Measurements from ENCODE around the gene B3GNT8.
"Not testable (repeated sequence)": the region's sequence is repeated elsewhere in the genome, so short reads cannot be mapped to it uniquely, and the experiment has no call there.

B3GNT8 gene

DNA sequence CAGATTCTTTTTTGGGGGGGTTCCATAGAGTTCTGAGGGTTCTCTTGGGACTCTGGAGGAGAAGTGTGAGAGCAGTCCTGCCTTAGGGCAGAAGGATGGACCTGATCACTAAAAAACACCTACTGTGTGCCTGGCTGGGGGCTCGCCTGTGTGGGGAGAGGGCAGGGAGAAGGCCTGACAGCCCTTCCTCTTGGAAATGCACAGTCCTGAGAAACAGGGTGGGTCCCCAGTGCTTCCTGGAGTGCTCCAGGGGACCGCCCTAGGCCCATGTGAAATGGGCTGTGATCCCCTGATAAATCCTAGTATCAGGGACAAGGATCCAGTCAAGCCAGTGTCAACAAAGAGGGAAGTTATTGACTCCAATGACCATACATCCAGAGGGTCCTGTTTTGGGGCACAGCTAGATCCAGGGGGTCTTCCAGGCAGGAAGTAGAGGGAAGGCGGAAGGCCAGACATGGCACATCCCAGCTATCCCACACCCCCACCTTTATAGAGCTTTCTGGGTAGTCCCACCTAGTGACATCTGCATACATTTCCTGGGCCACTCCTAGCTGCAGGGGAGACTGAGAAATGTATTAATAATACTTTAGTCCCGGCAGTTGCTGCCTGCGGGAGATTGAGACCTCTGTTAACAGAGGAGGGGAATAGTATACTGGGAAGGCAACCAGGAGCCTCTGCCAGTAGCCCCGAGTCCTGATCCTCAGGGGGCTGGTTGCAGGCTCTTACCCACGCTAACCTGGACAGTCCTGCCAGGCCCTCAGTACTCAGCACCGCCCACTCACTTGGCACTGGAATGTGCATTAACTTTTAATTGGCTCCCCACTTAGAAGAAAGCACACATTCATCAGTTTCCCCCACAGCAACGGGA is 15.8 kb downstream of the B3GNT8 start:
- H3K27ac Mint-ChIP-seq = no peak overlapping the region
- peaks cover 36% of the 10 kb centered on the region for H3K36me3 Mint-ChIP-seq
- ATAC-seq = no peak
- H3K27me3 Mint-ChIP-seq = no peaks in the 10 kb centered on the region
- no peak overlapping the region for H3K4me3 Mint-ChIP-seq
- H3K9me3 Mint-ChIP-seq = no peaks in the 10 kb centered on the region
- H3K4me1 Mint-ChIP-seq = peaks cover 14% of the 10 kb centered on the region

DNA sequence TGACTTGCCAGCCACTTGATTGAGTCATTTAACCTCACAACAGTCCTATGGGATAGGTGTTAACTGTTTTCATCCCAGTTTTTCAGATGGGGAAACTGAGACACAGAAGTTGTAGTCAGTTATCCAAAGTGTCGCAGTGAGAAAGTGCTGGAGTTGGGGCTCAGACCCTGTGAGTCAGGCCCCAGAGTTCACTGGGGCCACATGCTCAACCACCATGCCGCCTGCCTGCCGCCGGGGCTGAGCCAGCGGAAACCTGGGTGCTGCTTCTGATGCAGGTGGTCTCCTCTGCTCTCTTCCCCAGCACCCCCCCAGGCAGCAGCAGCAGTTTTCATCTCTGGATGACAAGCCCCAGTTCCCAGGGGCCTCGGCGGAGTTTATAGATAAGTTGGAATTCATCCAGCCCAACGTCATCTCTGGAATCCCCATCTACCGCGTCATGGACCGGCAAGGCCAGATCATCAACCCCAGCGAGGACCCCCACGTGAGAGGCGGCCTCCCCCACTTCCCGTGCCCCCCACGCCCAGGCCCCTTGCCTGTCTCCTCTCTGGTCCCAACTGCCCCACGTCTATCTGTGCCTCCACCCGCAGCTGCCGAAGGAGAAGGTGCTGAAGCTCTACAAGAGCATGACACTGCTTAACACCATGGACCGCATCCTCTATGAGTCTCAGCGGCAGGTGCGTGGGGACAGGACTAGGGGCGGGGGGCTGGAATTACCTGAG is 16.7 kb downstream of the B3GNT8 start:
- Mint-ChIP-seq H3K4me1 (peaks cover 14% of the 10 kb centered on the region), H3K36me3 (peaks cover 33% of the 10 kb centered on the region), H3K27me3 (no peaks in the 10 kb centered on the region), H3K4me3 (no peak overlapping the region), H3K9me3 (no peaks in the 10 kb centered on the region), H3K27ac (no peak overlapping the region)
- no peak for ATAC-seq

DNA sequence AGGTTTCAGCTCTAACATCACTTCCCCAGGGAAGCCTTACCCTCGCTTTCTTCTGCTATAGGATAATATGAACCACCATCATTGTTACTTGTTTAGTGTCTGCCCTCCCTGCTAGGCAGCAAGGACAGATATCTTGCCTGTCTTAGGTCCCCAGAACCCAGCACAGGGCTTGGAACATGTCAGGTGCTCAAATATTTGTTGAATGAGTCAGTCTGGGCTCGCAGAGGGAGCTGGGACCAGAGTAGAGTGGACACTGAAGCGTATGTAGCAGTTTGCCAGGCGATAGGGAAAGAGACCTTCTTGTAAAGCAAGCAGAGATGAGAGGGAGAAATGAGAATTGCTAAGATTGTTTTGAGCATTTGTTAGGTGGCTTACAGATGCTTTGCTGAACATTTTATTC is 17.9 kb downstream of the B3GNT8 start:
- ATAC-seq = no peak
- H3K27ac Mint-ChIP-seq = no peak overlapping the region
- H3K36me3 Mint-ChIP-seq = peaks cover 28% of the 10 kb centered on the region
- peaks cover 19% of the 10 kb centered on the region for H3K4me1 Mint-ChIP-seq
- H3K9me3 Mint-ChIP-seq = no peaks in the 10 kb centered on the region
- H3K4me3 Mint-ChIP-seq = no peak overlapping the region
- no peaks in the 10 kb centered on the region for H3K27me3 Mint-ChIP-seq

DNA sequence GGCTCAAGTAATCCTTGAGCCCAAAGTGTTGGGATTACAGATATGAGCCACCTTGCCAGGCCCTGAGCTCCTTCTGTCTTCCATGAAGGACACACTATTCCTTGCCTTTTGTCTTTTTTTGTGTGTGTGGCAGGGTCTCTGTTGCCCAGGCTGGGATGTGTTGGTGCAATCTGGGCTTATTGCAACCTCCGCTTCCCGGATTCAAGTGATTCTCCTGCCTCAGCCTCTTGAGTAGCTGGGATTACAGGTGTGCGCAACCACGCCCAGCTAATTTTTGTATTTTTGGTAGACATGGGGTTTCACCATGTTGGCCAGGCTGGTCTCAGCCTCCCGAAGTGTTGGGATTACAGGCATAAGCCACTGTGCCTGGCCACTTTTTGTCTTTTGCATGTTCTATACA is 18.3 kb downstream of the B3GNT8 start:
- H3K27me3 Mint-ChIP-seq, H3K9me3 Mint-ChIP-seq, ATAC-seq, H3K4me3 Mint-ChIP-seq, H3K27ac Mint-ChIP-seq: not testable (repeated sequence)
- H3K4me1 Mint-ChIP-seq = peaks cover 20% of the 10 kb centered on the region
- H3K36me3 Mint-ChIP-seq = peaks cover 23% of the 10 kb centered on the region

DNA sequence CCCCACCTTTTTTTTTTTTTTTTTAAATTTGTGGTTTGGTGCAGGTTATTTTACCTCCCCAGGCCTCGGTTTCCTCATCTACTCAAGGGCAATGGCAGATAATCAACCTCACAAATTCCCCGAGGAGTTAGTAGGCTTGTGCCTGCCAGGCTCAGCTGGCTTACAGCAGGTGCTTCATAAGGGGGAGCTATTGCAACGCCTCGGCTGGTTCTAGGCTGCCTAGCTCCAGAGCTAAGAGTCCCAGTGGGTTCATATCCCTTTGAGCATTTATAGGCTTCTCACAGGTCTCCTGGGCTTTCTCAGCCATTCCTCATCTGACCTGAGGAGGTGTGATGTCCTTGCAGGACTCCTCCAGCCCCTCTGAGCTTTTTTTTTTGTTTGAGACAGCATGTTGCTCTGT is 18.9 kb downstream of the B3GNT8 start:
- Mint-ChIP-seq H3K4me1 (peaks cover 21% of the 10 kb centered on the region), H3K4me3 (no peak overlapping the region), H3K9me3 (no peaks in the 10 kb centered on the region), H3K27me3 (no peaks in the 10 kb centered on the region), H3K36me3 (peaks cover 17% of the 10 kb centered on the region), H3K27ac (no peak overlapping the region)
- no peak for ATAC-seq

DNA sequence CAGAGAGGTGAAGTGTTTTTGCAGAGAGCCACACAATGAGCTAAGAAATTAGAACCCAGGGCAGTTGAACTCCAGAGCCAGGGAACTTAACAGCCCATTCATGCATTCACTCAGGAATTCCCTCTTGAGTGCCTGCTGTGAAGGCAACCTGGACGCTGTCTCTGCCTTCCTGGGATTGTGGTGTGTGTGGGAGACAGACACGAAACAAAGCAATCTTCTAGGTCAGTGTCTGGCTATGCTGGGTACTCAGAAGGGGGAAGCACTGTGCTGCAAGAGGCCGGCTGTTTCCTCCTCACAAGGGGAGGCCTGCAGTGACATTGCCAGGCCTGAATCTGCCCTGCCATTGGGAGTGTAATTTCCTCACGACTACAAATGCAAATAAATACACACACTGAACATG is 19.9 kb downstream of the B3GNT8 start:
- Mint-ChIP-seq H3K9me3 (no peaks in the 10 kb centered on the region), H3K27ac (no peak overlapping the region), H3K27me3 (no peaks in the 10 kb centered on the region), H3K4me1 (peaks cover 26% of the 10 kb centered on the region), H3K36me3 (peaks cover 15% of the 10 kb centered on the region), H3K4me3 (no peak overlapping the region)
- no peak for ATAC-seq

GRCh38 chr19:41405776-41406175 is 21.4 kb downstream of the B3GNT8 start:
- H3K4me3 Mint-ChIP-seq = no peak overlapping the region
- H3K27me3 Mint-ChIP-seq = no peaks in the 10 kb centered on the region
- no peak for ATAC-seq
- H3K36me3 Mint-ChIP-seq = peaks cover 16% of the 10 kb centered on the region
- peaks cover 37% of the 10 kb centered on the region for H3K4me1 Mint-ChIP-seq
- no peak overlapping the region for H3K27ac Mint-ChIP-seq
- H3K9me3 Mint-ChIP-seq = no peaks in the 10 kb centered on the region

GRCh38 chr19:41403181-41403970 is 23.8 kb downstream of the B3GNT8 start:
- peaks cover 44% of the 10 kb centered on the region for H3K4me1 Mint-ChIP-seq
- H3K27me3 Mint-ChIP-seq = no peaks in the 10 kb centered on the region
- H3K36me3 Mint-ChIP-seq = peaks cover 16% of the 10 kb centered on the region
- H3K9me3 Mint-ChIP-seq = no peaks in the 10 kb centered on the region
- H3K4me3 Mint-ChIP-seq = no peak overlapping the region
- H3K27ac Mint-ChIP-seq = peak overlapping the region; percentile 62
- no peak for ATAC-seq

DNA sequence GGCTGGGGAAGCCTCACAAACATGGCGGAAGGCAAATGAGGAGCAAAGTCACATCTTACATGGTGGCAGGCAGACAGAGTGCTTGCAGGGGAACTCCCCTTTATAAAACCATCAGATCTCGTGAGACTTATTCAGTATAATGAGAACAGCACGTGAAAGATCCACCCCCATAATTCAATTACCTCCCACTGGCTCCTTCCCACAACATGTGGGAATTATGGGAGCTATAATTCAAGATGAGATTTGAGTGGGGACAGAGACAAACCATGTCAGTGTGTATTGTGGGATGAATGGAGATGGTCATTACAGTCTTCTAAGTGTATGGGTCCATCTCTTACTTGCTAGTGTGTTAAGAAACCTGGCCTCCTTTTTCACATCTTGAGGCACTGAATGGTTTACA is 25.2 kb downstream of the B3GNT8 start:
- ATAC-seq = no peak
- Mint-ChIP-seq H3K9me3 (no peaks in the 10 kb centered on the region), H3K4me1 (peaks cover 54% of the 10 kb centered on the region), H3K27ac (no peak overlapping the region), H3K4me3 (no peak overlapping the region), H3K36me3 (peaks cover 14% of the 10 kb centered on the region), H3K27me3 (no peaks in the 10 kb centered on the region)

DNA sequence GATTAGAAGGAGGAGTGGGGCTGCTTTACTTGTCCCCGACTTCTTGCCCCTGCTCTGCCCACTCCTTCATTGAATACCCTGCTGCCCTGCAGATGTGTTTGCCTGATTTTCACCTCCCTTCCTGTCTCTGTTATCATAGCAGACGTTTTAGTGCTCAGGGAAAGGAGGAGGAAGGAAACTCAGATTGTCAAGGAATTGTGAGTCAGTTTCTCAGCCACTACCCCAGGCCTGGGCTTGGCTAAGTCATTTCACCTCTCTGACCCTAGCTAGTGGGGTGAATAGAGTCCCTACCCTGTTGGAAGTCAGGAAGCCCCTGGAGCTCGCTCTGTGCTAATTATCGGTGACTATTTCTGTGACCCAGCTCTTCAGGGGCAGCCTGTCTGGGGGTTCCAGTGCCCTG is 25.7 kb downstream of the B3GNT8 start:
- Mint-ChIP-seq H3K36me3 (peaks cover 11% of the 10 kb centered on the region), H3K9me3 (no peaks in the 10 kb centered on the region), H3K27ac (no peak overlapping the region), H3K4me3 (no peak overlapping the region), H3K4me1 (peaks cover 57% of the 10 kb centered on the region), H3K27me3 (no peaks in the 10 kb centered on the region)
- ATAC-seq = no peak

- no peak for ATAC-seq
- peaks cover 16% of the 10 kb centered on the region for H3K36me3 Mint-ChIP-seq
- H3K4me1 Mint-ChIP-seq = peaks cover 68% of the 10 kb centered on the region
- H3K4me3 Mint-ChIP-seq = peak overlapping the region; percentile 21
- H3K27ac Mint-ChIP-seq = peak overlapping the region; percentile 99
- no peaks in the 10 kb centered on the region for H3K27me3 Mint-ChIP-seq
- no peaks in the 10 kb centered on the region for H3K9me3 Mint-ChIP-seq
Measured at GRCh38 chr19:41399525-41399924, 27.6 kb downstream of the B3GNT8 start.

- H3K27me3 Mint-ChIP-seq = no peaks in the 10 kb centered on the region
- peaks cover 16% of the 10 kb centered on the region for H3K36me3 Mint-ChIP-seq
- peak overlapping the region; percentile 99 for H3K4me3 Mint-ChIP-seq
- H3K9me3 Mint-ChIP-seq = no peaks in the 10 kb centered on the region
- H3K27ac Mint-ChIP-seq = peak overlapping the region; percentile 99
- ATAC-seq = no peak
- peaks cover 68% of the 10 kb centered on the region for H3K4me1 Mint-ChIP-seq
Measured at GRCh38 chr19:41399091-41399490, 28.1 kb downstream of the B3GNT8 start.

GRCh38 chr19:41398598-41398997 is 28.6 kb downstream of the B3GNT8 start:
- Mint-ChIP-seq H3K27ac (peak overlapping the region; percentile 99), H3K36me3 (peaks cover 16% of the 10 kb centered on the region), H3K4me1 (peaks cover 64% of the 10 kb centered on the region), H3K27me3 (no peaks in the 10 kb centered on the region), H3K9me3 (no peaks in the 10 kb centered on the region), H3K4me3 (peak overlapping the region; percentile 99)
- no peak for ATAC-seq

DNA sequence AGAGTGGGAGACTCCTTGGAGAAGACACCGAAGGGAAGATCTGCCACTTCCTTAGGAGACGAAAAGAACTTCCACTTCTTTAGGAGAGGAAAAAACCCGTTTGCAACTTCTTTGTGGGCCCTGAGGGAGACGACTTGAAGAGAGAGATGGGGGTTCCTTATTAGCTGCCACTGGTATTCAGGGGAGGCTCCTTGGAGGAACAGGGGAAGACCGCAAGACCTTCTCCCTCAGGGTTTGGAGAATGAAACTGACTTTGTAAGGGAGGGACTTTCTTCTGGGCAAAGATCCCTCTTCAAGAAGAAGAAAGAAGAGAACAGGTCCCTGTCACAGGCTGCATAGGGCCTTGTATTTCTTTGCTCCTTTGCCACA is 29.1 kb downstream of the B3GNT8 start:
- H3K4me3 Mint-ChIP-seq = peak overlapping the region; percentile 99
- peaks cover 15% of the 10 kb centered on the region for H3K36me3 Mint-ChIP-seq
- no peaks in the 10 kb centered on the region for H3K9me3 Mint-ChIP-seq
- ATAC-seq = no peak
- peak overlapping the region; percentile 99 for H3K27ac Mint-ChIP-seq
- H3K27me3 Mint-ChIP-seq = no peaks in the 10 kb centered on the region
- H3K4me1 Mint-ChIP-seq = peaks cover 58% of the 10 kb centered on the region
